Stimulated activated CD4-positive, alpha-beta T cell treated with anti-CD3 and anti-CD28 coated beads, Interleukin-15, amount 100 ng/mL, for 48 hours (primary cell): Measurements from ENCODE around the gene GNA14.
"Not testable (repeated sequence)": the region's sequence is repeated elsewhere in the genome, so short reads cannot be mapped to it uniquely, and the experiment has no call there.

Experiments used
- DNase-seq, 2 donors: peaks; one replicate each; pipeline ENCODE4 v3.0.0-alpha.2; 2020; ENCODE audit warnings: low read depth in 2 of 2

GNA14 gene

GRCh38 chr9:77402286-77402685 is 245.8 kb downstream of the GNA14 start:
- DNase-seq, result no peak

- DNase-seq, result no peak
Observed at GRCh38 chr9:77399964-77400363, 248.2 kb downstream of the GNA14 start.

- not testable (repeated sequence) for DNase-seq
Observed at GRCh38 chr9:77398581-77398980, 249.5 kb downstream of the GNA14 start.

- no peak for DNase-seq
Observed at GRCh38 chr9:77392328-77392727, 255.8 kb downstream of the GNA14 start.

GRCh38 chr9:77391834-77392233 is 256.3 kb downstream of the GNA14 start:
- DNase-seq, result no peak

GRCh38 chr9:77386187-77386586 is 261.9 kb downstream of the GNA14 start:
- no peak for DNase-seq

GRCh38 chr9:77384406-77384805 is 263.7 kb downstream of the GNA14 start:
- DNase-seq, result no peak

GRCh38 chr9:77375956-77376532 is 272.1 kb downstream of the GNA14 start:
- DNase-seq, result no peak

GRCh38 chr9:77374266-77374665 is 273.9 kb downstream of the GNA14 start:
- no peak for DNase-seq
